Activated B cell treated with CpG ODN at 0.5 μM for 24 hours (primary cell): Measurements from ENCODE around the gene SRPRB. TPM values are rescaled to one million over a fixed set of nuclear protein-coding genes. Genes with fewer than 3 reads are reported as not detected.

Experiments used
- ATAC-seq: fragments of 200-7000 bp; cut with Tn5 transposase; one replicate; pipeline ENCODE4 v1.10.0; 2021; ENCODE audit warnings: low read depth, mild to moderate bottlenecking, moderate library complexity
- CTCF ChIA-PET: fragments of 350-600 bp; sonication (Branson Sonifier 250); formaldehyde crosslinking; loops from one replicate; lab custom pipeline; 2021; ENCODE audit warnings: antibody characterized with exemption; lab: Charles Lee
- POLR2A ChIA-PET: fragments of 350-600 bp; sonication (Branson Sonifier 250); formaldehyde crosslinking; loops from one replicate; lab custom pipeline; 2021; ENCODE audit warnings: antibody characterized with exemption; lab: Charles Lee
- DNase-seq: peaks from one replicate; pipeline ENCODE4 v3.0.0; 2022
- H3K27ac Mint-ChIP-seq: one replicate; pipeline ENCODE4 v1.8.0; 2020; ENCODE audit warnings: mixed read lengths
- H3K27me3 Mint-ChIP-seq: one replicate; pipeline ENCODE4 v1.8.0; 2021; ENCODE audit warnings: mixed read lengths
- H3K36me3 Mint-ChIP-seq: one replicate; pipeline ENCODE4 v1.8.0; 2021; ENCODE audit warnings: low read depth, mixed read lengths
- H3K4me1 Mint-ChIP-seq: one replicate; pipeline ENCODE4 v1.8.0; 2021; ENCODE audit warnings: mixed read lengths
- H3K4me3 Mint-ChIP-seq: one replicate; pipeline ENCODE4 v1.8.0; 2020; ENCODE audit warnings: mild to moderate bottlenecking, mixed read lengths
- H3K9me3 Mint-ChIP-seq: one replicate; pipeline ENCODE4 v1.8.0; 2020; ENCODE audit warnings: mixed read lengths
- CTCF ChIP-seq: fragments of 200-600 bp; IDR thresholded peaks from one replicate; pipeline ENCODE4 v1.8.0; 2022; ENCODE audit warnings: antibody characterized with exemption, mild to moderate bottlenecking
- intact Hi-C: fragments of 100-400 bp; cut with micrococcal nuclease; formaldehyde crosslinking; loops from one replicate; pipeline ENCODE4 v1.15.1; 2024
- total RNA-seq: library from RNA; stranded (reverse); gene quantifications from 2 replicates; pipeline ENCODE4 v1.2.3, GENCODE V29; 2022

SRPRB gene
- total RNA-seq, 1 donor from 2014 or later: 36.5 TPM

- no peak for TF ChIP-seq CTCF
- POLR2A ChIA-PET: no interaction called here
- peaks cover 57% of the 10 kb centered on the region for H3K36me3 Mint-ChIP-seq
- intact Hi-C loops: no loop called here
- H3K4me3 Mint-ChIP-seq: no peak overlapping the region
- no peaks in the 10 kb centered on the region for H3K4me1 Mint-ChIP-seq
- H3K27ac Mint-ChIP-seq: no peak overlapping the region
- no peaks in the 10 kb centered on the region for H3K27me3 Mint-ChIP-seq
- ATAC-seq: no peak
- H3K9me3 Mint-ChIP-seq: no peaks in the 10 kb centered on the region
- no peak for DNase-seq
- CTCF ChIA-PET: no interaction called here
Observed at GRCh38 chr3:133824961-133825485, 19.4 kb downstream of the SRPRB start.

- TF ChIP-seq CTCF: no peak
- Mint-ChIP-seq H3K36me3 (peaks cover 46% of the 10 kb centered on the region), H3K27me3 (no peaks in the 10 kb centered on the region), H3K4me3 (no peak overlapping the region), H3K27ac (no peak overlapping the region), H3K4me1 (no peaks in the 10 kb centered on the region), H3K9me3 (no peaks in the 10 kb centered on the region)
- POLR2A ChIA-PET: no interaction called here
- CTCF ChIA-PET: no interaction called here
- DNase-seq (no peak), ATAC-seq (no peak)
- intact Hi-C loops: no loop called here
Observed at GRCh38 chr3:133825969-133826727, 20.5 kb downstream of the SRPRB start.

- intact Hi-C loops: no loop called here
- Mint-ChIP-seq H3K27ac (no peak overlapping the region), H3K27me3 (no peaks in the 10 kb centered on the region), H3K36me3 (peaks cover 37% of the 10 kb centered on the region), H3K9me3 (no peaks in the 10 kb centered on the region), H3K4me3 (no peak overlapping the region), H3K4me1 (no peaks in the 10 kb centered on the region)
- POLR2A ChIA-PET: interaction anchor here (0.8 kb wide), 1 partner anchor 42 kb away, joined by 3 read pairs; no protein-coding TSS in a partner anchor
- DNase-seq (no peak), ATAC-seq (no peak)
- TF ChIP-seq CTCF: no peak
- CTCF ChIA-PET: no interaction called here
Observed at GRCh38 chr3:133827136-133827535, 21.5 kb downstream of the SRPRB start.

- no peaks in the 10 kb centered on the region for H3K4me1 Mint-ChIP-seq
- no peak for TF ChIP-seq CTCF
- H3K36me3 Mint-ChIP-seq: peaks cover 32% of the 10 kb centered on the region
- no peak overlapping the region for H3K27ac Mint-ChIP-seq
- H3K4me3 Mint-ChIP-seq: no peak overlapping the region
- no peak for DNase-seq
- no peak for ATAC-seq
- H3K27me3 Mint-ChIP-seq: no peaks in the 10 kb centered on the region
- intact Hi-C loops: no loop called here
- ChIA-PET CTCF (no interaction called here), POLR2A (interaction anchor here (0.8 kb wide), 1 partner anchor 42 kb away, joined by 3 read pairs; no protein-coding TSS in a partner anchor)
- no peaks in the 10 kb centered on the region for H3K9me3 Mint-ChIP-seq
Observed at GRCh38 chr3:133827684-133828083, 22.1 kb downstream of the SRPRB start.

- Mint-ChIP-seq H3K9me3 (no peaks in the 10 kb centered on the region), H3K27ac (no peak overlapping the region), H3K27me3 (no peaks in the 10 kb centered on the region), H3K4me3 (no peak overlapping the region), H3K4me1 (no peaks in the 10 kb centered on the region), H3K36me3 (peaks cover 25% of the 10 kb centered on the region)
- ATAC-seq (no peak), DNase-seq (no peak)
- CTCF ChIA-PET: no interaction called here
- no peak for TF ChIP-seq CTCF
- intact Hi-C loops: no loop called here
- POLR2A ChIA-PET: no interaction called here
Observed at GRCh38 chr3:133828576-133829309, 23.1 kb downstream of the SRPRB start.
